GM18520 (cell line): ENCODE measurements around the gene SMAGP.
"Not testable (repeated sequence)": the region's sequence is repeated elsewhere in the genome, so short reads cannot be mapped to it uniquely, and the experiment has no call there.

Experiments
- ATAC-seq: cut with Tn5 transposase; IDR thresholded peaks from one replicate; pipeline ENCODE4 v1.9.1; 2021; ENCODE audit not compliant: unreplicated experiment

SMAGP gene

GRCh38 chr12:51270067-51270950 lies at the start of gene SMAGP:
Gene SMAGP, minus strand, starts transcription at chr12:51270415. Its CDS starts 1,137 bp downstream, at chr12:51269278.
- no peak for ATAC-seq

GRCh38 chr12:51318846-51319599 lies 48.8 kb upstream of the SMAGP start:
- no peak for ATAC-seq

- ATAC-seq: not testable (repeated sequence)
Measured at GRCh38 chr12:51318057-51318806, 48.0 kb upstream of the SMAGP start.

- no peak for ATAC-seq
Measured at GRCh38 chr12:51311389-51311788, 41.2 kb upstream of the SMAGP start.

GRCh38 chr12:51307655-51308593 lies 37.7 kb upstream of the SMAGP start:
- ATAC-seq: no peak

GRCh38 chr12:51306507-51306906 lies 36.3 kb upstream of the SMAGP start:
- ATAC-seq: no peak

GRCh38 chr12:51300768-51301167 lies 30.6 kb upstream of the SMAGP start:
- not testable (repeated sequence) for ATAC-seq

- ATAC-seq: no peak
Measured at GRCh38 chr12:51295651-51296050, 25.4 kb upstream of the SMAGP start.

- ATAC-seq: not testable (repeated sequence)
Measured at GRCh38 chr12:51294097-51294496, 23.9 kb upstream of the SMAGP start.

GRCh38 chr12:51293696-51294095 lies 23.5 kb upstream of the SMAGP start:
- no peak for ATAC-seq

GRCh38 chr12:51291603-51292513 lies 21.6 kb upstream of the SMAGP start:
- not testable (repeated sequence) for ATAC-seq

GRCh38 chr12:51285843-51286242 lies 15.6 kb upstream of the SMAGP start:
- no peak for ATAC-seq

GRCh38 chr12:51281202-51281924 lies 11.1 kb upstream of the SMAGP start:
- no peak for ATAC-seq

GRCh38 chr12:51275088-51275487 lies 4.9 kb upstream of the SMAGP start:
- ATAC-seq: no peak

GRCh38 chr12:51272810-51273209 lies 2.6 kb upstream of the SMAGP start:
- not testable (repeated sequence) for ATAC-seq

GRCh38 chr12:51270951-51271518 lies 820 bp upstream of the SMAGP start:
- ATAC-seq: no peak

- ATAC-seq: no peak
Measured at GRCh38 chr12:51269174-51270066, 795 bp downstream of the SMAGP start.
